DMS153 treated with DMSO at 0.1 percent for 48 hours (cell line): ENCODE data around the gene KRT12.

Experiments
- DNase-seq: peaks from one replicate; lab custom pipeline; 2025; ENCODE audit not compliant: unreplicated experiment; lab: John Stamatoyannopoulos, UW

KRT12 gene

DNA sequence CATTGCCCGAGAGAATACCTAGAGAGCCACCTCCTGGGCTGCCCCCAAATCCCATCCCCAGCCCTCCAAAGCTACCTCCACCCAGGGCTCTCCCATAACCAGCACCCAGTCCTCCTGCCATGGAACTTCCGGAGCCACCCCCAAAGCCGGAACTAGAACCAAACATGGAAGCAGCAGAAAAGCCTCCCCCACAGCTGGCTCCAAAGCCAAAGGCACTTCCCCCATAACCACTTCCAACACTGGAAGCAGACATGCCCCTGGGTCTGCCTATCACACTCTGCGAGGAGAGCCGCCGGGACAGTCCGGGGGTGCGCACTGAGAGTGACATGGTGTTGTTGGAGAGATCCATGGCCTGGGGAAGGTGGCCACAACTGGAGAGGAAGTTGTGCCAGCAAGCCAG lies at the start of gene KRT12:
Gene KRT12, minus strand, starts transcription at position 386 of the 400 bp plus-strand sequence. Its CDS starts 37 bp downstream, at position 349.
- no peak for DNase-seq

DNA sequence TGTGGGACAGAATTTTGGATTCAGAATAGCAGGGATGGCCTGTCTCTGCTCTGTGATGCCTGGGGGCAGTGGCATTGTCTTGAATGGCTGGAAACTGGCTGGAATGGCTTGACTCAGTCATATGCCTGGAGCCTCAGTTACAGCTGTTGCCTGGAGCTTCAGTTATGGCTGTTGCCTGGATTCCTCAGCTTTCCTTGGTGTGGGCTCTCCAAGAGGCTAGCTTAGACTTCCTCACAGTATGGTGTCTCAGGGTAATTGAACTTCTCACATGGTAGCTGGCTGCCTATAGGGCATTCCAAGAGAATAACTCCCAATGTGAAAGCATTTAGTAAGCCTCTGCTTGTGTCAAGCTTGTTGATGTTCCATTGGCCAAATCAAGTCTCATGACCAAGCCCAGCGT lies 49.3 kb upstream of the KRT12 start:
- no peak for DNase-seq

DNA sequence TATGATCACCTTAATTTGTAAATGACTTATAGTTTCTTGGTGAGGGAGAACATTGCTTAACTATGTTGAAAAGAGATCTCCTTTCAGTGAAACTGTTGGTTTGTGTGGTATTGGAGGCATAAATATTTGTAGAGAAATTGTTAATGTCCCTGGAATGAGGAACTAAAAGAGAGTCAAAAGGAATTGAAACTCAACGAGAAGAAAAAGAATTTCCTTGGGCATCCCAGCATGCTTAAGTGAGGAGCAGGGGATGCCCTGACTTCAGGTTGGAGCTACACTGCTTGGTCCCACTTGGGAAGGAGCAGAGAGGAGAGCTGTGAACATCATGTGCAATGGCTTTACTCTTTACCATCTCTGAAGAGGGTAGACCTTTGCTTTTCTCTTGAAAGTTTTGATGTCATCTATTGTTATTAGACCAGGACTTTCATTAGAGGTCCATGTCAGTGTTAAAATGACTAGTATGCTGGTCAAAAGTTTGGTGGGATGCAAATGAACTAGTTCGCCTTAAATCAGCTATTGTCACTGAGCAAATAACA lies 48.8 kb upstream of the KRT12 start:
- no peak for DNase-seq

DNA sequence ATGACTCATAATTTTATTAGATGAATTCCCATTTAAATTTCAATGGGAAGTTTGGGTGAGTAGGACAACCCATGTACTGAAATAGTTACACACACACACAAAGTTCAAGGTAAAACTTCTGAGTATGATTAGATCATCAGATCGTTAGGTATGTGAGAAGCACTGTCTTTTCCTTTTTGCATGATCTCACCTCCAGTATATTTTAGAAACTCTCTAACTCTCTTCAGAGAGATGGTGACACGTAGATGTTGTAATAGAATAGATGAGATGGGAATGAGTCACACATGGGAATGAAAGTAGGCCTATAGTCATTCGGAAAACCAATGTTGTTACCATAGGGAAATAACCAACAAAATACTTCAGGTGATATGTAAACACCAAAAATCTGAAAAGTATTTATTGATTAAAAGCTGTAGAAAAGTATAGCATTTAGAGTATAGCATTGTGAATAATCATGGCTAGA lies 48.2 kb upstream of the KRT12 start:
- DNase-seq, result no peak

DNA sequence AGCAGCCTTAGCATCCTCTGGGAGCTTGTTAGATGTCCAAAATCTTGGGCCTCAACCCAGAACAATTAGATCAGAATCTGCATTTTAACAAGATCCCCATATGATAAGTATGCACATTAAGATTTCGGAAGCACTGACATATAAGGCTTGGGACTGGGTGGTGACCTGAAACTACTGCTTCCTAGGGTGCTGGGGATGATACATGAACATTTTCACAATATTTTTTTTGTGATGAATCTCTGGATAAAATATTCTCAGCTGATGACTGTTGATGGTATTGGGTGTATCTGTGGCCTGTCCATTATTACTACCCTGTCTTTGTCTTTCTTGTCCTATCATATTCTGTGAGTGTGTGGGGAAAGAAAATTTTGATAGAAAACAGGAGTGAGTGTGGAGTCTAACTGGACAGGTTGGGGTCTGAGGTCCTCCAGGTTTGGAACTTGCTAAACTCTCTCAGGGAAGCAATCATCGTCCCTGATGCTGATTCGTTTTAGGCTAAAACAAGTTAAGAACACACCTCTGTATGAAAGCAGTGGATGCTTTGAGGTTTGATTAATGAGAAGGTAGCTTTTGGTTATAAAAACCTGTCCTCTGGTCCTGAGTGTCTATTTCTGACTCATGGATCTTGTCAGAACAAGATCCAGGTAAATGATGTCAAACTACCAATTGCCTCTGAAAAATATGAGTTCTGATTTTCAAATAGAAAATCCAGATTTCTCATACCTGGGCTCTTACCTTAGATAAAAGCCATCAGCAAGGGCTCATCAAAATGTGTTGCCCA lies 47.2 kb upstream of the KRT12 start:
- no peak for DNase-seq

DNA sequence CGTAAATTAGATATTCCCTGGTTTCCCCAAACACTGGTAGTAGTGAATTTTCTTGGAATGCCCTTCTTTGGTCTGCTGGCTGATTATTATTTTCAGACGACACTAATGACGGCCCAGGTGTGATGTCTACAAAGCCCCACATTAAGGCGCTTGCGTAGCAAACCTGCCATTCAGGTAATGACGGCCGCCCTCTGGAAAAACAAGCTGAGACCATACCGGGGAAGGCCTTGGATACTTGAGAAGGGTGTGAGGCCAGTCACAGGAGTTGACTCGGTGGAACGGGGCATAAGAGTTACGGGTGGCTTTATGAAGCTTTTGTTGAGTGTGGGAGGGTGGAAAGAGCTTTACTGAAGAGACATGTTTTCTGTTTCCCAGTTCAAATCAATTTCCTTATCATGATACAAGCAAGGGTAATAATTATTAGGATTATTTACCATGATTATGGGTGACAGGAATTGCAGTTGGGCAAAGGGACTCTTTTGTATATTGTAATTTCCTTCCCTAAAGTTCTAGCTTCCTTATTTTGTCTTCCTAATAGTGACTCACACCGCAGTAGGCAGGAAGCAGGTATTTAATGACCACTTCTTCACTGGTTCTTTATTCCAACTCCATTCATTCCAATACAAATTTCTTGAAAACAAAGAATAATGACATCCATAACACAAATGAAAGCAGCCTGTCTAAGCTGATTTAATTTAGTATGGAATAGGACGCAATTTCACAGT lies 45.6 kb upstream of the KRT12 start:
- no peak for DNase-seq

DNA sequence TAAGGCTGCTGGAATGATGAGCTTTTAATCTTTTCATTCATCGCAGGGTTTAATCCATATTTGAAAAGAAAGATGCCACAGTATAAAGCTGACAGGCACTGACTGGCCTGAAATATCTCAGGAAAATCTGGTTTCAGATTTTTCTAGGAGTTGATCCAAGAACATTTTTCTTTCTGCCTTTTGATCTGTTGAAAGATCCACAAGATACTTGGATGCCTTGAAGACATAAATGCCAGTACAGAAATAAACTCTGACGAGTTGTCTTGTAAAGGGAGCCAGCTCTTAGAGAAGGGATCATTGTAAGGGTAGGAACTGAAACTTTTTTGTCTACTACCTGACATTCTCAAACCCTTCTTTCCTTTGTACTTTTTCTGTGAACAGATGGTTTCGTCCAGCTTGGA lies 43.4 kb upstream of the KRT12 start:
- no peak for DNase-seq

DNA sequence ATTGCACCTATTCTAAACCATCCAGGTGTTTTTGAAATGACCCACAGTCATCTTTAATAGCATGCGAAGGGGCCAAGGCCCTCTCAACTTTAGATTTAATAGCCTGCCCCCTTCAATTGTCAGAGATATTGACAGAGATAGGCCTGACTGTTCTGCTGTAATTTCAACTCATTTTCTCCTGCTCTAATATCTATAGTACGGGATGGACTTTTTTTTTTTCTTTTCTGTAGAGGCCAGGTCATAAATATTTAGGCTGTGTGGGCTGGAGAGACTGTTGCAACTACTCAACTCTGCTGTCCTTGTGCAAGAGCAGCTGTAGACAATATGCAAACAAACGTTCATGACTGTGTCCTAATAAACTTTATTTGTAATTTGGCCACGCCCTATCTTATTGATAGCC lies 42.7 kb upstream of the KRT12 start:
- no peak for DNase-seq

DNA sequence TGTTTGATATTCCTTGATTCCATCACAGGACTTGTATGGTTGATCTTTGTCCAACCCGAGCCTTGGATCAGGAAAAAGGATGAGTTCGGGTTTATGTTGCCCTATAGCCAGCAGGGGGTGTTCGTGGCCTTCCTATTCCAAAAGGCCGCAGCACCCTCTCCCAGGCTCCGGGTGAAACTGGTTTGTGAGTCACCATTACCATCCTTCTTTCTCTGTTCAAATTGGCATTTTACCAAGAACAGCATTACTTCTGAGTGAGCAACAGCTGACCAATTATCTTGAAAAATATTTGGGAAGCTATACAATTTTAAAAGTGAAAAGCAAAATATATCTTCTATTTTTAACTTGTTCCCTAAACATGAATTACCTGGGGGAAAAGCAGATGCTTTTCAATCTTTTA lies 42.3 kb upstream of the KRT12 start:
- peak; percentile 73 for DNase-seq

DNA sequence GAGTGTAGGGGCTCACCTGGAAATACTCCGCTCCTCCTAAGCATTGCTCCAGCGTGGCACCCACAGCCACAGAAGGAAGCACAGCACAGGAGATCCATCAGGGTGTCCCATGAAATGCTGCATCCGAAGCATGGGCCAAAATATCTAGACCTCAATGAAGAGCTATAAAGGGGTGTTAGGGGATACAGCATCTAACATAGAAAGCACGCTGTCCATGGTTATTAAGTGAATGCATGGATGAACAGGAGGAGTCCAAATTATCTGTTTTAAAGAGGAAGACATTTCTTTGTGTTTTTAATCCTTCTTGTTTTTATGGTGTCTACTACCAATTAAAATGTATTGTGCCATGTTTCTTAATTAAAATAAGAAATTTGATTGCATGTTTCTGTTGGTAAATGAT lies 39.6 kb upstream of the KRT12 start:
- no peak for DNase-seq

DNA sequence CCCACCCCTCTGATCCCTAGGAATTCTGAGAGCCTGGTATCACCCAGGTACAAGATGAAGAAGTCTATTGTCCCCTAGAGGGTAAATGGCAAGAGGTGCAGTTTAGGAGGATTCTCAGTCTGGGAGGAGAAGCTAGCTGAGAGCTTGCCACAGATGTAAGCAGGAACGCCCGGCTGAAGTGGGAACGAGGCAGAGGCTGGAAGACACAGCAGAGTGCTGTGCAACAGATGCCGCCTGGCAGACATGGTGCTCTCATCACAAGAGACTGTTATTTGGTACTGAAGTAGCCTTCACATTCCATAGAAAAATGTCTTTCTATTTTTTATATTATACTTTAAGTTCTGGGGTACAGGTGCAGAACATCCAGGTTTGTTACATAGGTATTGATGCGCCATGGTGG lies 38.3 kb upstream of the KRT12 start:
- no peak for DNase-seq

DNA sequence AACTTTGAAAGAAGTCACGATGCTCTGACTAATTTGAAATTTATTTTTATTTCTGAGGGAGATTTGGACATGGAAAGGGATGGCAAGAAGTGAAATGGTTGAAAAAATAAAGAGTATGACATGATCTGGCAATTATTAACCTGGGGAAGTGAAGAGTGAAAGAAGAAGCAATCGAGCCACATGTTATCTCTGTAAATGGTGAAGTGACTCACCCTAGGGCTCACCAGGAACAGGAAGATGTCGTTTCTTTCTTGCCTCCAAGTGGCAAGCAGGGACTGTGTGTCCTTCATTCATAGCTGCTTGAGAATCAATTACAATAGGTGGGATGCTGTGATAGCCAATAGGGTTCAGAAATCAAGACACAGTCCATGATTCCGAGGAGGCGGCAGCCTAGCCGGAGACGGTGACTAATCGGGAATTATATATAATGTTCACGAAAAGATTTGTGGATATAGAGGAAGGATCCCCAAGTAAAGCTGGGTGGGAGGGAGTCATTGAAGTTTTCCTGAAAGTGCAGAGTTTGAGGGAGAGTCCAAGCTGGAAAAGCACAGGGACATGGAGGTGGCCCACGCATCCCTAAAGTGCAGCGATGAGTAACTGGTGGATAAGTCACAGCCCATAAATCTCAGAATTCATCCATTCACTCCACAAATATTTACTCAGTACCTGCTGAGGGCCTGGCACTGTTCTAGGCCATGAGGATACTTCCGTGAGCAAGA lies 36.3 kb upstream of the KRT12 start:
- DNase-seq, result peak; percentile 61

DNA sequence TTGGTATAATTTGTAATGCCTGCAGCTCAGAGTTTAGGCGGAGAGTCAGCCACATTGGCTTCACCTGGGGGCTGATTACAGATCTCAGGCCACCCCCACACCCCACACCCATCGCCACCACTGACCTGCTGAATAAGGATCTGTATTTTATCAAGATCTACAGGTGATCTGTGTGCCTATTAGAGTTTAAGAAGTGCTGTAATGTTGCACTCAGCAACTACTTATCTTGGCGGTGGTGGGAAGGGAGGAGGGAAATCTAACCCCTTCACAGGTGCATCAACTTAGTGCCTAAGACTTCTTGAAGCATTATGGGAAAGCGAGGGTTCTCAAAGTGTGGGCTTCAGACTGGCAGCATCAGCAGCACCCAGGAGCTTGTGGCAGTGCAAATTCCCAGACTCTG lies 35.5 kb upstream of the KRT12 start:
- DNase-seq, result no peak

DNA sequence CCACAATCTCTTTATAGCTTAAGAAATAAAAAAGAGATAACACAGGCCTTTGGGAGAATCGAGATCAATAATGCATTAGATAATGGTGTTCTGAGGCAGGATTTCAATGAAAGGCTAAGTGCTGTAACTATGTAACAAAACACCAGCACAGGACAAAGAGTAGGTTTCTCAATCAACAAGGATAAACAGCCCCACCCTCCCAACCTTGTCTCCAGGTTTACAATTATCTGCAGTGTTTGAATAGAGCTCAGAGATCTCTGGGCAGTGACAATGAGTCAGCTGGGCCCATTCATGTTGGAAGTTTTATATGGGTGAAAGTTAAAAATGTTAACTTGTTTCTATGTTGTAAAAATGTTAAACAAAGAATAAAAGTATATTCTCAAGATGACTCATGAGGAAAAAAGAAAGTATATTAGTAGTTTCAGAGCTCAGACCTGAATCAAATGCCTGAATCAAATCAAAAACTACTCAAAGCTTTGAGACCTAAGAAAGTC lies 35.0 kb upstream of the KRT12 start:
- peak; percentile 73 for DNase-seq

DNA sequence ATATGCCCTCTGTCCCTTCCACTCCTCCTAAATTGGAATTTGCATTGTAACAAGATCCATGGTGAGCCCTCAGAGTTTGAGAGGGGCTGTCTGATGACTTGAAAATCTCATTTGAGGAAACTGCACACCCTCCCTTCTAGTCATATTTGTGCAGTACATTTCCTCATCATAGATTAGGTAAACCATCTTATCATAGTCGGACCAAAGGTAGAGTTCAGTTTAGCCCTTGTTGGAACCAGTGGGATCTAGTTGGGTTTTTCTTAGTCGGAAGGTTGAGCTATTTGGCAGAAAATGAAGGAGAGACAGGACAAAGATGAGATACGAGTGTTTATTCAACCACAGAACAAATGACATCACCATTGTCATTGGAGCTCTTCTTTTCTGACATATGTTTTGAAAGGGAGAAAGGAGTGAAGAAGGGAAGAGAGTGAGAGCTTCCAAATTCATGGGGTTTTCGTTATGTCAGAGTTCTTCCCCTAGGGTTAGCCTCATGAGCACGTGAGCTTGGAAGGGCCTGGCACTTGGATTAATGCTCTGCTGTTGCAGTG lies 33.9 kb upstream of the KRT12 start:
- DNase-seq, result no peak

DNA sequence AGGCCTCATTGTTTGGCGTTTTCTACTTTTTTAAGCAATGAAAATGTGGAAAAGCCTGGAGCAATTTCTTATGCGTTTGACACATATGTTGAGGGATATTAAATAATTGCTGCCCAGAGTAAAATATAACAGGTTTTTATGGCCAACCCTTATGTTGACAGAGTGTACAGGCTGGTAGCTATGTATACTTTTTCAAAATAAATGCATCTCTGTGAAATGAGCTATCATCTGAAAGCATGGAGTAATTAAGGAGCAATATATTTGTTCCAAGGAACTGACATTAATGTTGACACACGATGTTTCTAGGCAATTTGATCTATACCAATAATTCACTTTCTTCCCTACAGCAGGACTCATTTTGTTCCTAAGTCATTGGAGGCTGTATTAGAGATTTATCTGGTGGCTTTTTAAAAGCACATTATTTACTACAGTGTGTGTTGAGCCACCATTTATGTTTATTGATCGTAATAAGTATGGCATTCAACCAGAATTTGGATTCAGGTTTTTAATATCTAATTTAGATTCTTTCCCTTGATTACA lies 30.0 kb upstream of the KRT12 start:
- no peak for DNase-seq

DNA sequence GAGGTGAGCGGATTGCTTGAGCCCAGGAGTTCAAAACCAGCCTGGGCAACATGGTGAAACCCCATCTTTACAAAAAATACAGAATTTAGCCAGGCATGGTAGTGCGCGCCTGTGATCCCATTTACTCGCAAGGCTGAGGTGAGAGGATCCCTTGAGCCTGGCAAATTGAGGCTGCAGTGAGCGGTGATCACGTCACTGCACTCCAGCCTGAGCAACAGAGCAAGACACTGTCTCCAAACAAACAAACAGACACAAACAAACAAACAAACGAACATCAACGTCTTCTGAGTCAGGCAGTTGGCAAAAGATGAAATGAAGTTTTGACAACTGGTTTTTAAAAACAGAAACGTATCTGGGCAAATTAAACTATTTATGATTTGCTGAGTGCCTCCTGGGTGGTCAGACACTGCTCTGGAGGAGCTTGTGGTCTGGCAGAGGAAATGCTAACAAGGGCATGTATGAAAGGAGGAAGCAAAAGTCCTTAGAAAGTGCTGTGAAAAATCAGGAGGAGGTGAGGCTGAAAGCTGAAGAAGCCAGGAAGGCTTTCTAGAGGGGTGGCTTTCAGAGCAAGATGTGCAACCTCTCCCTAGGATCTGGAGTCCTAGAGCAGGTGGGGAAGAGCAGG lies 28.2 kb upstream of the KRT12 start:
- no peak for DNase-seq

DNA sequence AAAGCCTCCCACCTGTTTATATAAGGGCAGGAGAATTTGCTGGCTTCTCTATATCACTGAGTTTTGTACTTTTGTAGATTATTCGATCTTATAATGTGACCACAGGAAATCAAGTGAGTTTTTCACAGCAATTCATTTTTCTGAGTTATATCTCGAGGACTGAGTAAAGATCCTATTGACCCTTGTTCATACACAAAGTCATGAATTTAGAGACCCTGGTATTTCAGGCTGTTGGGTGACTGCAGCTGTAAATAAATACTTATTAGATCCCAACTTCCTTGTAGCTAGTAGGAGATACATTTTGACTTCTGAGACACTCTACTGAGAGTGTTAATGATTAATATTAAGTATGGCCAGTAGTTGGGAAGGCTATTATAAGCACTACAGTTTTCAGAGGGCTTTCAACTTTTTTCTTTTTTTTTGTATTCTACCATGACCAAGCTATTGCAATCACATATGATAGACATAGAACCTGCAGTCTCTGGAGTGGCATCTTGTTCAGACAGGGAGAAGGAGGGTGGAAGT lies 21.2 kb upstream of the KRT12 start:
- no peak for DNase-seq

DNA sequence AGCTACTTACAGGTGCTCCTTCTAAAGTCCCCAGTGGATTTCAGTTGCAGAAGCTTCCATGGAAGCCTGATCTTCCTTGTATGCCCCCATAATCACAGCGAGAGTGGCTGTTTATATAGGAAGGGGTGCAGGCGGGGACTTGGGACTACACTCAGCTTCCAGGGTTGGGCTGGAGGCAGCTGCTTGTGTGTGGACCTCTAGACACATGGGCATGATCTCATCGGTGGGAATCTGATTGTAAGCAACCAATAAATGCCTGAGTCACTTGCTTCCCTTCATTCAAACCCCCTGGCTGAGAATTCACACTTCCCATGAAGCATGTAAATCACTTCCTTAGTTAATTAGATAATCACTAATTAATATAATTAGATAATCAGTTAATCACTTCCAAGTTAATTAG lies 19.1 kb upstream of the KRT12 start:
- no peak for DNase-seq
